GM10248 (cell line): Measurements from ENCODE around the gene SCYL3.
"Not testable (repeated sequence)": the region's sequence is repeated elsewhere in the genome, so short reads cannot be mapped to it uniquely, and the experiment has no call there.

Experiments used
- CTCF ChIA-PET: fragments of 300-600 bp; sonication (Branson Sonifier 250); formaldehyde crosslinking; extraction: SDS; loops from one replicate; lab custom pipeline; 2021; ENCODE audit warnings: antibody characterized with exemption; lab: Yijun Ruan, JAX
- POLR2A ChIA-PET: fragments of 350-650 bp; sonication (Branson Sonifier 250); formaldehyde crosslinking; extraction: SDS; loops from one replicate; lab custom pipeline; 2020; ENCODE audit warnings: antibody characterized with exemption; lab: Yijun Ruan, JAX
- DNase-seq: peaks from one replicate; pipeline ENCODE4 v3.0.0; 2012; ENCODE audit errors: extremely low spot score
- TF ChIP-seq, protein P1 (sequence below): IDR thresholded peaks from 2 replicates; pipeline ENCODE4 v1.5.1; 2012; ENCODE audit warnings: mild to moderate bottlenecking, low read depth; ENCODE audit errors: extremely low read depth, missing control alignments, control extremely low read depth

SCYL3 gene

GRCh38 chr1:169928438-169929209 lies 34.9 kb upstream of the SCYL3 start:
- no peak for DNase-seq
- ChIA-PET CTCF (interaction anchor here (0.8 to 3.2 kb wide), 20 partner anchors 10 to 1001 kb away, joined by 3 to 22 read pairs (median 4); partner anchors contain the start of genes GORAB, KIFAP3 and SCYL3), POLR2A (no interaction called here)
- TF ChIP-seq, protein P1, sequence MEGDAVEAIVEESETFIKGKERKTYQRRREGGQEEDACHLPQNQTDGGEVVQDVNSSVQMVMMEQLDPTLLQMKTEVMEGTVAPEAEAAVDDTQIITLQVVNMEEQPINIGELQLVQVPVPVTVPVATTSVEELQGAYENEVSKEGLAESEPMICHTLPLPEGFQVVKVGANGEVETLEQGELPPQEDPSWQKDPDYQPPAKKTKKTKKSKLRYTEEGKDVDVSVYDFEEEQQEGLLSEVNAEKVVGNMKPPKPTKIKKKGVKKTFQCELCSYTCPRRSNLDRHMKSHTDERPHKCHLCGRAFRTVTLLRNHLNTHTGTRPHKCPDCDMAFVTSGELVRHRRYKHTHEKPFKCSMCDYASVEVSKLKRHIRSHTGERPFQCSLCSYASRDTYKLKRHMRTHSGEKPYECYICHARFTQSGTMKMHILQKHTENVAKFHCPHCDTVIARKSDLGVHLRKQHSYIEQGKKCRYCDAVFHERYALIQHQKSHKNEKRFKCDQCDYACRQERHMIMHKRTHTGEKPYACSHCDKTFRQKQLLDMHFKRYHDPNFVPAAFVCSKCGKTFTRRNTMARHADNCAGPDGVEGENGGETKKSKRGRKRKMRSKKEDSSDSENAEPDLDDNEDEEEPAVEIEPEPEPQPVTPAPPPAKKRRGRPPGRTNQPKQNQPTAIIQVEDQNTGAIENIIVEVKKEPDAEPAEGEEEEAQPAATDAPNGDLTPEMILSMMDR, result peak; percentile 65

GRCh38 chr1:169925505-169926482 lies 32.1 kb upstream of the SCYL3 start:
- no peak for DNase-seq
- ChIA-PET CTCF (interaction anchor here (1.0 kb wide), 1 partner anchor 1301 kb away, joined by 3 read pairs; no protein-coding TSS in a partner anchor), POLR2A (interaction anchor here (1.3 kb wide), 1 partner anchor 34 kb away, joined by 3 read pairs; no protein-coding TSS in a partner anchor)
- TF ChIP-seq, protein P1, result no peak

- DNase-seq, result no peak
- TF ChIP-seq, protein P1, result no peak
- ChIA-PET CTCF (no interaction called here), POLR2A (no interaction called here)
Measured at GRCh38 chr1:169924829-169925228, 31.1 kb upstream of the SCYL3 start.

GRCh38 chr1:169924063-169924462 lies 30.4 kb upstream of the SCYL3 start:
- TF ChIP-seq, protein P1, result no peak
- no peak for DNase-seq
- CTCF ChIA-PET, result no interaction called here
- POLR2A ChIA-PET, result no interaction called here

- no peak for DNase-seq
- TF ChIP-seq, protein P1, result no peak
- CTCF ChIA-PET, result no interaction called here
- POLR2A ChIA-PET, result no interaction called here
Measured at GRCh38 chr1:169921080-169921479, 27.4 kb upstream of the SCYL3 start.

DNA sequence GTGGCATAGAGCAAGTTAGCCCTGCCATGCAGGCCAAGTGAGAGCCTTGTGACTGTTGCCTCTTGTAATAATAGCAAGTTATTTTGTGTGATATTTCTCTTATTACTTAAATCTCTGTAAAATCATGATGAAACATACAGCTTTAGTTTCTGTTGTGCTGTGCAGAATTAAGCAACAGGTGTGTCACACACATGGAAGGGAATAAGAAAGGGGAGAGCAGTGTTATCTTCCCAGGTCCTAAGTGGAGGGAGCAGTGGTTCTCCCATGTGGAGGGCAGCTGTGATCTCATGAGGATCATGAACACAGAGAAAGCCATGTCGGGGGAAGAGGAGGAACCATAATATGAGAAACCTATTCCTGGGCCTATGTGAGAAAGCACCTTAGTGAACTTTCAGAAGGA lies 25.2 kb upstream of the SCYL3 start:
- TF ChIP-seq, protein P1, result no peak
- POLR2A ChIA-PET, result no interaction called here
- CTCF ChIA-PET, result interaction anchor here (1.2 to 3.5 kb wide), 3 partner anchors 10 to 613 kb away, joined by 3 to 22 read pairs (median 3); partner anchors contain the start of gene GORAB
- no peak for DNase-seq

GRCh38 chr1:169918220-169918619 lies 24.5 kb upstream of the SCYL3 start:
- DNase-seq, POLR2A ChIA-PET: not testable (repeated sequence)
- CTCF ChIA-PET, result interaction anchor here (1.2 to 3.5 kb wide), 2 partner anchors 10 to 12 kb away, joined by 3 to 22 read pairs; no protein-coding TSS in a partner anchor
